PFSK-1 (cell line): Measurements from ENCODE around the gene MPV17L.

Experiments
- POLR2AphosphoS5 ChIP-seq: IDR thresholded peaks from 2 replicates; pipeline ENCODE4 v1.6.1; 2012; ENCODE audit warnings: low read depth, mild to moderate bottlenecking, control low read depth, low read length, moderate library complexity
- TAF1 ChIP-seq: IDR thresholded peaks from 2 replicates; pipeline ENCODE4 v1.6.1; 2012; ENCODE audit warnings: low read length, control low read depth, borderline replicate concordance; ENCODE audit not compliant: insufficient read depth

- TF ChIP-seq POLR2AphosphoS5 (no peak), TAF1 (no peak)
Observed at GRCh38 chr16:15460601-15461000, 65.0 kb downstream of the MPV17L start.
